HCT116 (cell line): ENCODE data around the gene ADGRD1.

Experiments used
- CBX3 ChIP-seq: IDR thresholded peaks from 2 replicates; pipeline ENCODE4 v1.6.1; 2012; ENCODE audit warnings: low read depth
- POLR2AphosphoS5 ChIP-seq: IDR thresholded peaks from 2 replicates; pipeline ENCODE4 v1.6.1; 2011; ENCODE audit warnings: mild to moderate bottlenecking, low read depth, low read length, moderate library complexity
- TF ChIP-seq, protein P1 (sequence below), 3 experiments: fragments of 200-600 bp in 1 of 3; sonication (generic) in 1 of 3; IDR thresholded peaks in 2 of 3; conservative IDR thresholded peaks in 1 of 3; 2 replicates each; pipeline ENCODE4 v1.5.1; 2012 to 2017; ENCODE audit warnings: low read depth in 2 of 3, low read length in 2 of 3, antibody characterized with exemption in 1 of 3, borderline replicate concordance in 1 of 3, control low read depth in 1 of 3, mild to moderate bottlenecking in 1 of 3, mixed read lengths in 1 of 3, mixed run types in 1 of 3, moderate library complexity in 1 of 3; ENCODE audit not compliant: insufficient read depth in 1 of 3

GRCh38 chr12:131141514-131141913 lies 187.8 kb downstream of the ADGRD1 start:
- TF ChIP-seq POLR2AphosphoS5: no peak
- TF ChIP-seq CBX3: no peak
- TF ChIP-seq, protein P1, sequence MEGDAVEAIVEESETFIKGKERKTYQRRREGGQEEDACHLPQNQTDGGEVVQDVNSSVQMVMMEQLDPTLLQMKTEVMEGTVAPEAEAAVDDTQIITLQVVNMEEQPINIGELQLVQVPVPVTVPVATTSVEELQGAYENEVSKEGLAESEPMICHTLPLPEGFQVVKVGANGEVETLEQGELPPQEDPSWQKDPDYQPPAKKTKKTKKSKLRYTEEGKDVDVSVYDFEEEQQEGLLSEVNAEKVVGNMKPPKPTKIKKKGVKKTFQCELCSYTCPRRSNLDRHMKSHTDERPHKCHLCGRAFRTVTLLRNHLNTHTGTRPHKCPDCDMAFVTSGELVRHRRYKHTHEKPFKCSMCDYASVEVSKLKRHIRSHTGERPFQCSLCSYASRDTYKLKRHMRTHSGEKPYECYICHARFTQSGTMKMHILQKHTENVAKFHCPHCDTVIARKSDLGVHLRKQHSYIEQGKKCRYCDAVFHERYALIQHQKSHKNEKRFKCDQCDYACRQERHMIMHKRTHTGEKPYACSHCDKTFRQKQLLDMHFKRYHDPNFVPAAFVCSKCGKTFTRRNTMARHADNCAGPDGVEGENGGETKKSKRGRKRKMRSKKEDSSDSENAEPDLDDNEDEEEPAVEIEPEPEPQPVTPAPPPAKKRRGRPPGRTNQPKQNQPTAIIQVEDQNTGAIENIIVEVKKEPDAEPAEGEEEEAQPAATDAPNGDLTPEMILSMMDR (IDR thresholded peaks at IDR 0.05 in 2 of 3, conservative IDR thresholded peaks at IDR 0.05 in 1 of 3; ENCODE audit: borderline replicate concordance in 1 of 3, insufficient read depth in 1 of 3, low read depth in 2 of 3, low read length in 2 of 3): no peak
